EH (cell line): ENCODE data around the gene HLTF.
"Not testable (repeated sequence)": the region's sequence is repeated elsewhere in the genome, so short reads cannot be mapped to it uniquely, and the experiment has no call there.

Source experiments
- DNase-seq: peaks from one replicate; pipeline ENCODE4 v3.0.0-alpha.2; 2015; ENCODE audit warnings: low read depth

HLTF gene

GRCh38 chr3:149086232-149086988, at the start of gene HLTF:
Gene HLTF, minus strand, starts transcription at chr3:149086533. Its CDS starts 197 bp downstream, at chr3:149086336.
- peak; percentile 98 for DNase-seq

GRCh38 chr3:149134575-149134974, 48.2 kb upstream of the HLTF start:
- peak; percentile 78 for DNase-seq

DNA sequence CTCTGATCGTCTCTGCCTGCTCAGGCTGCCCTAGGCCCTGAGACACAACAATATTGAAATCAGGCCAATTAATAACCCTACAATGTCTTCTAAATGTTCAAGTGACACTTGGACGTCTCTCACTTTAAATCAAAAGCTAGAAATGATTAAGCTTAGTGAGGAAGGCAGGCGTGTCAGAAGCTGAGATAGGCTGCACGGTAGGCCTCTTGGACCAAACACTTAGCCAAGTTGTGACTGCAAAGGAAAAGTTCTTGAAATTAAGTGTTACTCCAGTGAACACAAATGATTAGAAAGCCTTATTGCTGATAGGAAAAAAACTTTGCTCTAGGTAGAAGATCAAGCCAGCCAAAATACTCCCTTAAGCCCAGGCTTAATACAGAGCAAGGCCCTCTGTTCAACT, 45.3 kb upstream of the HLTF start:
- DNase-seq: no peak

DNA sequence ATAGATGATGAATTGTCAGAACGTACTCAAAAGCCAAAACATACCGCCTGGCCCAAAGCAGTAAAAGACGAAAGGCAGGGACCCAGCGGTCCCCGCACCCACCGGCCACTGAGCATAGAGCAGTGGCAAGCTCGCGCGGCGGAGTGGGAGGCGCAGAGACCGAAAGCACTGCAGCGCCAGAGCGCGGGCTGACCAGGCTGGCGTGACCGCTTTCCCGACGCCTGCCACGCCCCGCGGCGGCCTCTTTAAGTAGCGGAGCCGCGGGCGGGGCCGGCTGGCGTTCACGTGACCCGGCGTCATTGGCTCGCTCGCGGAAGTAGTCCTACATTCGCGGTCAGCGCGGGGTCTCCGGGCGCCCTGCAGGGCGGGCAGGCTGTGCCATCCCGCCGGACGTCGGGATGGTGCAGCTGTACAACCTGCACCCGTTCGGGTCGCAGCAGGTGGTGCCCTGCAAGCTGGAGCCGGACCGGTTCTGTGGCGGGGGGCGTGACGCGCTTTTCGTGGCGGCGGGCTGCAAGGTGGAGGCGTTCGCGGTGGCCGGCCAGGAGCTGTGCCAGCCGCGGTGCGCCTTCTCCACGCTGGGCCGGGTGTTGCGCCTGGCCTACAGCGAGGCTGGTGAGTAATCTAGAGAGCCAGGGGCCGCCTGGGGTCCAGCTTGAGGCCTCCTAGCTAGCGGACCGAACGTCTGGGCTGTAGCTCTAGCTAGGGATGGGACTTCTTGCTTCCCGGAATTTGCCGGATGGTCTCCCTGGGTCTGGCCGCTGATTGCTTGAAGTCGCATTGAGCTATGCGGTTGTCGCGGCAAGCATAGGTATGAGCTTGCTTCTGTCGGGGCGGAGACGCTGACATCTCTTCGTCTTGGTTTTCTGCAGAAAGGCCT, 43.2 kb upstream of the HLTF start, which contains the start of gene HPS3:
TSS of gene HPS3 (plus strand) at position 313 of the 880 bp plus-strand sequence. CDS start at position 399, 86 bp downstream.
- DNase-seq: peak; percentile 90

- DNase-seq: peak; percentile 33
These were observed 42.5 kb upstream of the HLTF start for GRCh38 chr3:149128821-149129220.

- DNase-seq: peak; percentile 17
These were observed 36.6 kb upstream of the HLTF start for GRCh38 chr3:149122721-149123578.

DNA sequence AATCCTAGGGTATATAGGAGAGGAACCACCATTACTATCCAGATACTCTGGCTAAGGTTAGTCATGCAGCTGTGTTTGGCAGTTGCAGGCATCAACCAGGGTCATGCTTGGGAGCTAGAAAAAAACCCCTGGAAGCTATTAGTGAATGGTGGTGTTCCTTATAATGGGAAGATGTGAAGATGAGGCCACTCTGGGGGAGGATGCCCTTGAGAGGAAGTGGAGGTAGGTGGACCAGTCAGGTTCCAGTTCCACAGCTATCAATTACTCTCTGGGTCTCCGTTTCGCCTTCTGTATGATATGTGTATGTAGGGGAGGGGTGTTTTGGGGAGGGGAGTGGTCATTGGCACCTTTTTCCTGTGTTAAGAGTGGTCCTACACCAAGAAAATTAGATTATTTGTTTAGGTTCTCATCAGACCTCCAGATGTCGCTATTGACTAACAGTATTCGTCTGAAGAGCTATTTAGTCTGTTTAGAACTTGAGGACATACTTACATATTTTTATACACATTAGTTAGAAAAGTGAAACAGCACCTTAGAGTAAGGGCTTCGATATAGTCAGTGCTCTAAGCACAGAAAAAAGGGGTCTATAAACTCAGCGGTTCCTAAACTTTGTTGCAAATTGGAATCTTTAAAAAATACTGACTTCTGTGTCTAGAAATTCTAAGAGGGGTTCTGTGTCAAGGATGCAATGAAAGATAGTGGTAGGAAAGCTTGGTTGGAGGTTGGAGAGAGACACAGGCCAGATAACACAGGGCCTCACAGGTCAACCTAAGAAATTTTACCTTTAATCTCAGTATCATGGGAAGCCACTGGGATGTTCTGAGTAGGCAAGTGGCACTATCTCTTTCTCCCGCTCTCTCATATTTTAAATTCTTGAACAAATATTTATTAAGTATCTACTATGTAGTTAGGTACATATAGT, 34.0 kb upstream of the HLTF start:
- peak; percentile 71 for DNase-seq

- no peak for DNase-seq
These were observed 33.1 kb upstream of the HLTF start for GRCh38 chr3:149119466-149119865.

DNA sequence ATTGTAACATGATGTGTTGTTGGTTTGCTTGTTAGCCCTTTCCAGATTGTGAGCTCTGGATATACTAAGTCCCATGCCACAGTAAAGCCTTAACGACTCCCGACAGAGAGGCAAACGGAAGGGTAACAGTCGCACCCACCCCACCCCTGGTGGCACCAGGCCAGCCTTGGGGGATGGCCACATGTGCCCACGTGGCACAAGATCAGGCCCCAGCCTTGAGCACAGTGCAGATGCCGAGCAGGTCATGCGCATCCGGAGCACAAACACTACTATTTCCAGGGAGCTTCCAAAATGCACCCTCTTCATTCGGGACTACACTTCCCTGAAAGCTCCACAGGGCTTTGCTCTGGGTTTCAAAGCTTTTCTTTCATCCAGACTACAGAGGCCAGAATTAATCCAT, 32.4 kb upstream of the HLTF start:
- DNase-seq: no peak

DNA sequence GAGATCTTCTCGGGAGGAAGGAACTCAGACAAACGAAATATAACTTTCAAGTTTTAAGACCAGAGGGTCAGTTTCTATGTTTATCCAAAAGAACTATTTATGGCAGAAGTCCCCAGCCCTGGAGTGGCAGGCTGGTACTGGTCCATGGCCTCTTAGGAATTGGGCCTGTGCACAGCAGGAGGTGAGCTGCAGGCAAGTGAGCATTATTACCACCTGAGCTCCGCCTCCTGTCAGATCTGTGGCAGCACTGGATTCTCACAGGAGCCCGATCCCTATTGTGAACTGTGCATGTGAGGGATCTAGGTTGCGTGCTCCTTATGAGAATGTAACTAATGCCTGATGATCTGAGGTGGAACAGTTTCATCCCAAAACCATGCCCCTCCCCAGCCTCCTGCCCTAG, 28.8 kb upstream of the HLTF start:
- DNase-seq: no peak

DNA sequence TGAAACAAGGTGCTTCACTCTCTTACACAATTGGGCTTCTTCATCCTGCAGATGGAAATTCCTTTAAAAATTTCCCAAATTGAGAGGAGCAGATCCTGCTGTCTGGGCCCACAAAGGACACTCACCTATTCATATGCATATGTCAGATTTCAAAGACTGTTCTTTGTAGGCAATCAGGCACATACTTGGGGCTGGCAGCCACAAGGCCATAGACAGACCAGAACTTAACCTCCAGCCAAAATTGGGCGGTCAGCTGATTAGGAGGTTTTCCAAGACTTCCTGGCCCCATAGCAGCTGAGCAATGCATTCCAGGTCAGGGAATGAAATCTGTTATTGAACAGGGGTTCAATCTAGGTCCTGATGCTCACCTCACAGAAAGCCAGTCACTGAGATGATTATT, 28.1 kb upstream of the HLTF start:
- DNase-seq: peak; percentile 4

- DNase-seq: no peak
These were observed 18.2 kb upstream of the HLTF start for GRCh38 chr3:149104484-149104883.

GRCh38 chr3:149101641-149102040, 15.3 kb upstream of the HLTF start:
- DNase-seq: no peak

GRCh38 chr3:149101154-149101553, 14.8 kb upstream of the HLTF start:
- no peak for DNase-seq

- not testable (repeated sequence) for DNase-seq
These were observed 11.7 kb upstream of the HLTF start for GRCh38 chr3:149097987-149098386.

DNA sequence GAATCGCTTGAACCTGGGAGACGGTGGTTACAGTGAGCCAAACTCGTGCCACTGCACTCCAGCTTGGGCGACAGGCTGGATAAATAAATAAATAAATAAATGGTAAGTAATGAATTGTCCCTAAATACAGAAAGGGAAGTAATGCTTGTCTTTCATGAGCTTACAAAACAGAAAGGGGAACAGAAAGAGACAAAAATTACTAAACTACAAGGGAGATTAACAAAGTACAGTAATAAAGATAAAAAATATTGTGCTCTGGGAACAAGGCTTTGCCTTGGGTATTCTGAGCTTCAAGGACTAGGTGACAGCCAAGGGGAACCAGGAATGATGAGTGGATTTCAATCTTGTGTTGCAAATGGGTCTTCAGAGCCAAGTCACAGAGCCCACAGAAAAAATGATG, 9.2 kb upstream of the HLTF start:
- no peak for DNase-seq

GRCh38 chr3:149091983-149092382, 5.7 kb upstream of the HLTF start:
- no peak for DNase-seq

GRCh38 chr3:149090907-149091306, 4.6 kb upstream of the HLTF start:
- DNase-seq: no peak

DNA sequence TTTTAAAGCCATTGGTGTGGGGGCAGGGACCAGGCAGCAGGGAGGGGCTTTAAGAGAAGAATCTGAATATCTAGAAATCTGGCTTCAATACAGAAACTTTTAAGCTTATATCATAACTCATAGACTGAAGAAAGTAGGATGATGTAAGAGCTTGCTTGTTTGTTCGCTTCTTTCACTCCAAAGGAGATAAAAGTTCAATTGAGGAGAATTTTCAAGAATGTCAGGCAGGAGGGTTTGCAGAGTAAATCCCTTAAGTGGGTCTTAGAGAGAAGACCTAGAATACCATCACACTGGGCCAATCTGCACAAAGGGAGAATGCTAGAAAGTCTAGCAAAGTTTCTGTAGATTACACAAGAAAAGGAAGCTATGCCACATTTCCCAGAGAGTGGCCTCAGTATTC, 4.1 kb upstream of the HLTF start:
- no peak for DNase-seq

DNA sequence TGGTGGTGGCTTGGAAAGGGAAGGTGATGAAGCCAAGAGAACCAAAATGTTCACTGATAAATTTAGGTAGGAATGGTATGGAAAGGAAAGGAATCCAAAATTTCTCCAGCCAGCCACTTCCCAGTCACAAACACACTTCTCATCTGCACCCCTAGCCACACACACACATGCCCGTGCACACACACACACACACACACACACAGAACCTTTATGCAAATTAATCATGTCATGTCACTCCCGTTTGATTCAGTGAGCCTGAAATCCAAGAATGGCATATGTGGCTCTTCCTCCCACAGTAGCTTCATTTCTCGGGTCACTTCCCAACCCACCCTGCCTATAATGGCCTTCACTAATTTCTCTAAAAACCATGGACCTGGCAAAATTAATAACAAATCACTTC, 3.1 kb upstream of the HLTF start:
- DNase-seq: no peak

DNA sequence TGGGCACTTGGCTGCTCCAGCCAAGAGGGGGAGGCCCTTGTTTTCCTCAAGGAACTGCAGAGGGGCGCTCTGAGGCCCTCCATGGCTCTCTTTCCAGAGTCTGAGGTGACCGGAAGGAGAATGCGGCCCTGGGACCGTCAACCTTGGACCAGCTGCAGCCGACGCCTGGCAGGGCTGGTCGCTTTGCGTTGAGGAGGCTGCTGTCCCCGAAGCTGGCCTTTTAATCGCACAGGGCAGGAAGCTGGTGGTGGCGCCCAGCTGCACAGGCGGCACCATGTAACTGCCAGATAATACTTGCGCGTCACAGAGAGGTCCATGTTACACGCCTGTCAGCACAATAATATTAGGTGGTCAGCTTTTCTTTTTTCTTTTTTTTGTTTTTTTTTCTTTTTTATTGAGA, 875 bp upstream of the HLTF start:
- DNase-seq: no peak
